Measurements from ENCODE around the gene SARNP.

The SARNP gene

DNA sequence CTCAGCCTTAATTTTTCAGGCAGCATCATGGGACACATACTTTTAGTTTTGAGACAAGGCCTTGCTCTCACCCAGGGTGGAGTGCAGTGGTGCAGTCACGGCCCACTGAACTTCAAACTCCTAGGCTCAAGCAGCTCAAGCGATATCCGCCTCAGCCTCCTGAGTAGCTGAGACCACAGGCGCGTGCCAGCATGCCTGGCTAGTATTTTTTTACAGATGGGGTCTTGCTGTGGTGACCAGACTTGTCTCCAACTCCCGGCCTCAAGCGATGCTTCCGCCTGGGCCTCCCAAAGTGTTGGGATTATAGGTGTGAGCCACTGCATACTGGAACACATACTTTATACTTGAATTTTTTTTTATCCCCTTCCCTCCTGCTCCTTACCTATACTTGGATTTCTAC is 94.6 kb downstream of the SARNP start:
- no peak for FAIRE-seq

DNA sequence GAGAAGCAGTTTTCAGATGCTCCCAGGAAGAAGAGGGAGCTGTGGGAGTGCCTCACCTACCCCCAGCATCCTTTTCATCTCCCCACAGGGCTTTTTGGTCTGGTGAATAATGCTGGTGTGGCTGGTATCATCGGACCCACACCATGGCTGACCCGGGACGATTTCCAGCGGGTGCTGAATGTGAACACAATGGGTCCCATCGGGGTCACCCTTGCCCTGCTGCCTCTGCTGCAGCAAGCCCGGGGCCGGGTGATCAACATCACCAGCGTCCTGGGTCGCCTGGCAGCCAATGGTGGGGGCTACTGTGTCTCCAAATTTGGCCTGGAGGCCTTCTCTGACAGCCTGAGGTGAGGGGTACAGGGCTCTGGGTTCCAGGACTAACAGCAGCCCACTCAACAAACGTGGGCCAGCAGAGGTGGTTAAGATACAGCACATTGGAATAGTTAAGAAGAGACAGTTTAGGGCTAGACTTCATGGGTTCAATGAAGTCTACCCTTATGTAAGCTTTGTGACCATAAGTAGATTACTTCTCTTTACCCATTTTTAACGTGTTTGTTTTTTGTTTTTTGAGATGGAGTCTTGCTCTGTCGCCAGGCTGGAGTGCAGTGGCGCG is 95.8 kb downstream of the SARNP start:
- FAIRE-seq, result no peak

DNA sequence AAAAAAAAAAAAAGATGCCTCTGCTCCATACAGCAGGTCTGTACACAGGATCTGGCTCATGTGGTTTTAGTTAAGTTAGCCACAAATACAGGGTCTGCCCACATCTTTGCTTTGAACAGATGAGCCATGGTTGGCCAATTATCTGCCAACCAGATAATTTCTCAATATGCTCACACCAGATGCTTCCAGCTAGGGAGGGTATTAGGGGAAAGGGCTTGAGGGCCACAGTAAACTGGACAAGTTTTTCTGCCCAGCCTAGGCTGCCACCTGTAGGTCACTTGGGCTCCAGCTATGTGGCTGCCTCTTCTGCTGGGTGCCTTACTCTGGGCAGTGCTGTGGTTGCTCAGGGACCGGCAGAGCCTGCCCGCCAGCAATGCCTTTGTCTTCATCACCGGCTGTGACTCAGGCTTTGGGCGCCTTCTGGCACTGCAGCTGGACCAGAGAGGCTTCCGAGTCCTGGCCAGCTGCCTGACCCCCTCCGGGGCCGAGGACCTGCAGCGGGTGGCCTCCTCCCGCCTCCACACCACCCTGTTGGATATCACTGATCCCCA is 96.6 kb downstream of the SARNP start:
- FAIRE-seq, result no peak

DNA sequence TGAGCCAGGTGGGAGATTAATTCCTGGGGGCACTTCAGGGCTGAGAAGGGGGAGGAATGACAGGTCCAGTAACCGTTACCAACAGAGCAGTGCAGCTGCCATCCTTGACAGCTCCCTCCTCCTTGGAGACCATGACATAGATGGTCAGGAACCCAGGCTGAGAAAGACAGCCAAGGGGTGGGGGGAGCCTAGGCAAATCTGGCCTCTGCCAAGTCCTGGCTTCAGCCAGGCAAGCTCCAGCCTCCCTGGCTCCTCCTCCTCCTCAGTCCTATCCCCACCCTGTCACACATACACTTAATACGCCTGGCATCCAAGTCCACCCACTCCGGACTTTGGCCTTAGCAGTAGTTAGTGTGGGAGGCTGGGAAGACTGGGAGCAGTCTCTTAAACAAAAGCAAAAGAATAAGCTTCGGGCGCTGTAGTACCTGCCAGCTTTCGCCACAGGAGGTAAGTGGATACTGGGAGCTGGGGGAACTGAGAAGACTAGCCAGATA is 97.4 kb downstream of the SARNP start, which contains the start of gene RDH5:
RDH5 (plus strand) TSS at position 323 of the 494 bp plus-strand sequence. CDS start 792 bp downstream, outside the sequence.
- no peak for FAIRE-seq

DNA sequence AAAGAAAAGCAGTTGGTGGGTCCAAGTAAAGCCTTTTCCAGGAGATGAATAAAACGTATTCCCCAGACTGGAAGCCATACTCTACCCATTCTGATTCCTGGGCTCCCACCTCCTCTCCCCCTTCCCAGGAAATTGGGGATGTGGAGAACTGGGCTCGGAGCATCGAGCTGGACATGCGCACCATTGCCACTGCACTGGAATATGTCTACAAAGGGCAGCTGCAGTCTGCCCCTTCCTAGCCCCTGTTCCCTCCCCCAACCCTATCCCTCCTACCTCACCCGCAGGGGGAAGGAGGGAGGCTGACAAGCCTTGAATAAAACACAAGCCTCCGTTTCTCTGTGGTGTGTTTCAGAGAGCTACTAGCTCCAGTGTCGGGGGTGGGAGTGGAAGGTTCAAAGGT is 98.2 kb downstream of the SARNP start:
- no peak for FAIRE-seq

DNA sequence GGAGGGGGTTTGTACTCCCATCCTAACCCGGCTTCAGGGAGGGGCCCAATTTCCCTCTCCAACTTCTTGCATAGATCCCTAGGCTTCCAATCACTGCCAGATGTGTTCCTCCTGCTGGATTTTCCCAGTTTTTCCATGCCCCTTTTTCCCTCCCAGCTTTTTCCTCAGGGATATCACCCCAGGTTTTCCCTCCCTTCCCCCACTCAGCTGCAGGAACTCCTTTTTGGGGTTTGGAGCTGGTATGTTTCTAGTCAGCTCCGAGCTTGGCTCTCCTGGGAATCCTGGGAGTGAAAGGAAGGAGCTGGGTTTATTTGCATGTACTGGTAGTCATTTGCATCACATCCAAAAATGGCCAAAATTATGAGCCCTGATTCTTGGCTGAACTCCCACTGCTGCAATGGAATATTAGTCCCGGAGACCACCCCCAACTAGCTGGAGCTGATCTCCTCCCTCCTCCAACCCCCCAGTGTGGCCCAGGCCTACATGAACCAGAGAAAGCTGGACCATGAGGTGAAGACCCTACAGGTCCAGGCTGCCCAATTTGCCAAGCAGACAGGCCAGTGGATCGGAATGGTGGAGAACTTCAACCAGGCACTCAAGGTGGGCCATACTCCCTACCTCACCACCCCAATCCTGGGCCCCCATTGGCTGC is 98.8 kb downstream of the SARNP start:
- FAIRE-seq, result no peak

DNA sequence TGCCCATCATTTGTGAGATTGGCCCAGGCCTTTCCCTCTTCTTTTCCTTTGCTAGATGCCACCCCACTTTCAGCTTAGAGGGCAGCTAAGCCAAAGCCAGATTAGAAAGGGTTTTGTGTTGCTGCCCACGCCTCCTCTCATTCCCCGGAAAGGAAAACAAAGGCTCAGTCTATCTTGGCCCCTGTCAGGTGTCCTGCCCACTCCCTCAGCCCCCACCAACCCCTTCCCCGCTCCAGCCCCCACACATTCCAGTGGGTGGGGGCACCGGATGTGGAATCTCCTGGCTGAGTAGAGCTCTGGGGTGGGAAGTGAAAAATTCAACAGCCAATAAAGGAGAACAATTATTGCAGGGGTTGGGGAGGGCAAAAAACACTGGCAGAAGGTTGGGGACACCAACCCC is 99.5 kb downstream of the SARNP start:
- FAIRE-seq, result no peak

DNA sequence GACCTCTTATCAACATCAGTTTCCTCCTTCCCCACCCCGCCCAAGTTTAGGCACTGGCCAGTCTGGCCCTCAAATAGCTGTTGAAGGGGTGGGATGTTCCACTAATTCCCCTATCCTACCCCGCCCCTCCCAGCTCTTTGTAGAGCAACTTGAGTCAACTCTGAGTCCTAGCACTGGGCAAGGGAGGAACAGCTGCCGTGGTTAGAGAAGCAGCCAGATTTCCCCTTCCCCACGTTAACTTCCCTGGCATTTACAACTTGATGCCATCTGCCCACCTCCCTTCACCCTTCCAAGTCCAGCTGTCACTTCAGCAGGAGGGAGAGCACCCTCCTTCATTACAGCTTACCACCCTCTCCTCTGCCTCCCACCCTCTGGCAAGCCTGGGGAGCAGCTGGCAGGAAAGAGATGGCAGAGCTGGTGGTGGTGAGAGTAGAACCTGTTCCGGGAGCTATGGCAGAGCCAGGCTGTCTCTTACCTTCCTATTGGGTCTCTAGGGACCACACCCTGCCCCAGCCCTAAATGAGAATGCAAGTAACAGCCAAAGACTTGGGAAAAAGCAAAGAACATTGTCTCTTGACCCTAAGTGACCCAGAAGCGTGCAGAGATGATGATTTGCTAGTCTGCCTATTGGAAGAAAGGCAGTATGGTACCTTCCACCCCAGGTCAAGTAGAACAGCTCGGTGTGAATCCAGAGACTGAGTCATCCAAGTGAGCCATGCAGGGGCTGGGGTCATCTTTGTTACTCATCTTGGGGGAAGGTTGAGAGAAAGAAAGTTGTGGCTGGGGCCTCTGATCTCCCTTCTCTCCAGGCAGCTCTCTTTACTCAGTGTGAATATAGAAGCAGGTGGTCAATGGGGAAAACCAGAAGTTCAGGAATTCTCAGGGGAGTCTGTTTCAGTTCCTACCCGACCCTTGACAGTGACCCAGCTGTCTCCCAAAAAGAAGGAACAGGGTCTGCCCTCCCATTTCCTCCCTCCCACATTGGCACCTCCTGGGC is 100.2 kb downstream of the SARNP start:
- FAIRE-seq, result no peak

DNA sequence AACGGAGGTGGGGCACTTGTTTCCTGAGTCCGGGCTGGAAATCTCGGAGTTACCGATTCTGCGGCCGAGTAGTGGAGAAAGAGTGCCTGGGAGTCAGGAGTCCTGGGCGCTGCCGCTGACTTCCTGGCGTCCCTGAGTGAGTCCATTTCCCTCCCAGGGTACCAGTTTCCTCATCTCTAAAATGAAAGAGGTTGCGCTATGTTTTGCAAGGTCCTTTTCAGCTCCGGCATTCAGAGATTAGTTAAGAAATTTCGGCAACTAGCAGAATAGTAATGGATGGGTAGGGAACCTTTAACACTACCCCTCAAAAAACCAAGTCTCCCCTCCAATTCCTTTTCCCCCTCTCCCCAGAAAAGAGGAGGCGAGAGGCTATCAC is 101.0 kb downstream of the SARNP start:
- no peak for FAIRE-seq

DNA sequence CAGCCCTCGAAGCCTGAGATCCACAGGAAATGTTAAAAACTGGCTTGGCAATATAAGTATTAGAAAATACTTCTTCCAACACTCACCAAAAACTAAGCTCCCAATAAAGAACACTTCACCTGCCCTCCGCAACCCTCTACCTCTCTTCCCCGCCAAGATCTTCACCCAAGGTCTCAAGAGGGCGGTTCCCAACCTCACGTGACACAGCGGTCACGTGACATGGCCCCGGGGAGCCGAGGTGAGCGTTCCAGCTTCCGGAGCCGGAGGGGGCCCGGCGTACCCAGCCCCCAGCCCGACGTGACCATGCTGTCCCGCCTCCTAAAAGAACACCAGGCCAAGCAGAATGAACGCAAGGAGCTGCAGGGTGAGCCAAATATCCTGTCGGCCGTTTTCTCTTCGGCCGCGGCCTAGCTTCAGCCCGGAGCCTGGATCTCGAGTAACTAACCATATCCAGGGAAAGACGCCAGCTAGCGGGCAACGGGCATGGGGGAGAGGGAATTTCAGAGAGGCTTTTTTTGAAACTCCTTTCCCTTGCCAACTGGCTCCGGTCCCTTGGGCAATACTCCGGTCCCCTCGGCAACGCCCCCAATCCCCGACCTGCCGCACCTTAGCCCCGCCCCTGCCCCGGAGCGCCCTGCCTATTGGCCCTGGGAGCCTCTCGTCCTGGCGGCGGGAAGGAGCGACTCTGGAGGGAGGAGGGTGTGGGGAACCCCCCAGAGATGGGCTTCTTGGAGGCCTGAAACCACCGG is 101.5 kb downstream of the SARNP start, which contains the start of gene BLOC1S1:
BLOC1S1 (plus strand) TSS at position 214 of the 749 bp plus-strand sequence; CDS start at position 220, 6 bp downstream.
- FAIRE-seq, result no peak

DNA sequence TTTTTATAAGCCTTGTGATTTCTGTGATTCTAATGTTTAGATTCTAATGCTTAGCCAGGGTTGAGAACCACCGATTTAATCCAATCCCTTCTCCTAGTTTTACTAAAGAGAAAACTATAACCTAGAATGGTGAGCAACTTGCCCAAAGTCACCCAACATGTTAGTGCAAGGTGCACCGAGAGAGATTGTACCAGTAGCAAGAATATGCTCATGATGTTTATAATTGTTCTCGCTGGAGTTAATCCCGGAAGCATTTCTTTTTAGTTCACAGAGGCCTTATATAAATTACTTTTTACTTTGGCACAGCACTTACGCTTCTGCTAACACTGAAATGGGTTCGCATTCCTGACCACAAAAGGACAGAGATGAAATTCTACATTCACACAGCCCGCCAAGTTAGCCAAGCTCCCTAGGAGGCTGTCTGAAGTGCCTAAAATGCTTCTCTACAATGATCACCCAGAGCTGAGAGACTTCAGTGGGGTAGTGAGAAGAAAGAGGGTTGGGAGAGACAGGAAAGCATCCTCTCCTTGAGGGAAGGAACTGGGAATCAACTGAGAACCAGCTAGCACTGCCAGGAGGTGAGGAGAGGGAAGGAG is 102.3 kb downstream of the SARNP start:
- no peak for FAIRE-seq

DNA sequence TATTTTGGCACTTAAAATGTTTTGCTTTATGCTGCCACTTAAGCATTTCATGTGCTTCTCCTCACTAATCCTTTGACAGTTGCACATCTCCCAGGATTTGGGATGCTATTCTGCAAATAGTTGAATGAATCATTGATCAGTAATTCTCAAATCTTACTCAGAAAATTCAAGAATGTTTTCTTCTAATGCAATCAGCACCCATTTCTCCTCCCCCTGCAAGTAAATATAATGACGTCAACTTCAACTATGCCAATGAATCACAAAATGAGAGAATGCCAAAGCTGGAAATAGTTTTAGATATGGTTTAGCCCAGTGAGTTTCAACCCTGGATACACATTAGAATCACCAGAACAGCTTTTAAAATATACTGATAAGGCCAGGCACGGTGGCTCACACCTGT is 103.8 kb downstream of the SARNP start:
- no peak for FAIRE-seq

DNA sequence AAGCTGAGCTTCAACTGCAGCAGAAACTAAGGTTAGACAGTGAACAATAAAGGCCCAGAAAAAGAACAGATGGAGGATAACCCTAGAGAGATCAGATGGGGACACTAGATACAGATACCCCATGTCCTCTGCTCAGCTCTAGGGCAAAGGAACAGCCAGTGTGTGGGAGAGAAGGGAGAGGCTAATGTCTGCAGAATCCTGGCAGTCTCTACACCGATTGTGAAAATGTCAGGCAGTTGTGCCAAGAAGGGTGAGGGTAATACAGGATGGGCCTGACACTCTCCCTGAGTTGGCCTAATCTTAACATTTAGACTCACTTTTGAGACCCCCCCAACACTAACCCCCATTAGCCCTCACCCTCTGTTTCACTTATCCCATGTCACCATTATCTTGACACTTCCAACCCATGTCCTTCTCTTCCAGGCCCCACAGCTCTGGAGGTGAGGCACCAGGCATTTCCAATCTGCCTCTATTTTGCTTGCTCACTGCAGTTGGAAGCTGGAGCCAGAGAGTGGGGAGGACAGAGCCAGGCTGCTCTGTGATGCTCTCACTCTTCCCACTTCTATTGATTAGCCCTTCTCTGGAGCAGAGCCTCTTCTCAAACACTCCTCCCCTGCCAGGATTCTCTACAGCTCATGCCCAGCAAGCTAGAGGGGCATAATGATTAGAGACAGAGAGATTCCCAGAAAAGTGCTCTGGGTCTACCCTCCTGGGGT is 104.7 kb downstream of the SARNP start:
- FAIRE-seq, result no peak

DNA sequence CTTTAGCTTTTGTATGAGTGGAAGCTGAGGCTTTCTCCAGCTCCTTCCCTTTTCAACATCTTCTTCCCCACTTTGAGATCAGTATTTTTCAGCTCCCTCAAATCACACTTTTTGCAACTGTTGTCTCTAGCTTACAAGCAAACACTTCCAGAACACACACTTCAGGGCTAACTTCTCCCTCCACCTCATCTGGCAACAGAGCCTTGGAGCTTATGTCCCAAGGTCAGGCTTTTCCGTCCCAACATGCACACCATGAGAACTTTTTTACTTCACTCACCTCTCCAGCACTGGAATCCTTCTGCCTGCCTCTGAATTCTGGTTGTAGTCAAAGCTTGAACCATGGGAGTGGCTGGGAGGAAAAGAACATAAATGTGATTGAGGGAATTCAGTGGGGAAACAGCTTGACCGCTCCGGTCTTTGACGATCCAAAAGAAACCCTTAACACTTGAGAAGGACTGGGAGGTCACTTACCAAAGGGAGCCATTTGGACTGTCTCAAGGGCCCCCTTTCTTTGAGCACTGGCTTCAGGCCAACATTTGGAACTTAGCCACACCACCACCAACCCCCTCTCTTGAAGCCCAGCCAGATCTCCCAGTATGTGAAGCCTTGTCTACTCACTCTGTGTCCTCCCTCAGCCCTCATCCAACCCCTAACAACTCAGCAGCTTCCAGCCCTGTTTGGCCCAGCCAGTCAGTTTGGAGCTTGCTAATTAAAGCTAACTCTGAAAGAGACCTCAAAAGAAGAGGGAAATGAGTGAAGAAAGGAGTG is 105.6 kb downstream of the SARNP start:
- no peak for FAIRE-seq

DNA sequence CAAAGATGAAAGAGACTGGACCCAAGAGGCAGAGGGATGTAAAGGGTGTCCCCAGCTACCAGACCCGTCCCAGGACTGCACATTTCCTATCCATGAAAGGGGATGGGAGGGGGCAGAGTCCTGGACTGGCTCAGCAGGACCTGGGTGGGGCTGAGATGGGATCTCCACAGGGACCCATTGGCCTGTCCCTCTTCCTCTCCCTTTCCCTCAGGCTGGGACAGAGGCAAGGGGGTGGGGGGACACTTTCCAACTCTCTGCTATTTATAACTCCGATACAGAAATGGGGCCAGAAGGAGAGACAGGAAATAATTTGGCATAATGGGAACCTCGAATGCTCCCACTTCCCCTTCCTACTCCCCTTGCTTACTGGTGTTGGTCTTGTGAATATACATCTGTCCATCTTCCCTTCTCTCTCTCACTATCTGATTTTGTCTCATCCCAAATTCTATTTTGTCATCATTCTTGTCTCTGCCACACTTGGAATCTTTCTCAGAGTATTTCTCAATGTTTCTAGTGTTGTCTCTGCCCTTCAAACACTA is 108.8 kb downstream of the SARNP start:
- FAIRE-seq, result no peak

DNA sequence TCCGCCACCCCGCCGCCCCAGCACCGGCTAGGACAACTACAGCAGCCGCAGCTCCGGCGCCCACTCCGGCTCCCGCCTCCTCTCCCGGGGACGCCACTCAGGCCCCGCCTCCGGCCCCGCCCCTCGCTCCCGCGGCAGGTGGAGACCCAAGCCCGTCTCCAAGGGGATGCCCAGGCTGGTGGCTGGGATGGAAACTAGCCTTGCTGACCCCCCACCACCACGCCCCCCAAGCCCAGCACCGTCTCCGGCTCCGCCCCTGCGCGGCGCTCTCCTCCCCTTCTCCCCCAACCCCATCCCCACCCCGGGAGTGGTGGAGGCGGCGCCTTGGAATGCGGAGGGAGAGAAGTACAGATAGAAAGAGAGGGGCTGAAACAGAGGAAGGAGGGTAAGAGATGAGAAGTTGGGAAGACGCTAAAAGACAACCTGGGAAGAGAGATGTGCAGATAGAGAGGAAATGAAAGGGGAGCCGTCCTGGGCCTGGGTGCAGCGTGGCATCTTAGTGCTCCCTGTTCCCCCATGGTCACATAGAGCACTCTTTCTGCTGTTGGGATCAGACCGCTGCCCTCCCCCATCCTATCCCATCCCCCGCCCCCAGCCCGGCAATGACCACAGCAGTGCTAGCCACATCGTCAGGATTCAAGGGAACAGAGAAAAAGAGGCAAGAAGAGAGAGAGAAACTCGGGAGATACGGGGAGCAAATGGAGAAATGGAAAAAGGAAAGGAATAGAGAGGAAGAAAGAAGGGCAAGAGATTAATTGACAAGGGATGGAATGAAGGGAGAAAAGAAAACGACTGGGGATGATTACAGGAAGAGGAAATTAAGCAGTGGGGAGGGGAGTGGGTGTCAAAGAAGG is 109.5 kb downstream of the SARNP start, which contains the start of gene ITGA7:
ITGA7 (minus strand) TSS at position 64 of the 854 bp plus-strand sequence. CDS start 222 bp downstream, outside the sequence.
- no peak for FAIRE-seq

All from colon (tissue), 2 donors.